Measurements from ENCODE around the gene CTNNA3. TPM values are rescaled to one million over a fixed set of nuclear protein-coding genes. Genes with fewer than 3 reads are reported as not detected.

The CTNNA3 gene
- total RNA-seq, 1 experiment from 2014 or later: 0.02 TPM

DNA sequence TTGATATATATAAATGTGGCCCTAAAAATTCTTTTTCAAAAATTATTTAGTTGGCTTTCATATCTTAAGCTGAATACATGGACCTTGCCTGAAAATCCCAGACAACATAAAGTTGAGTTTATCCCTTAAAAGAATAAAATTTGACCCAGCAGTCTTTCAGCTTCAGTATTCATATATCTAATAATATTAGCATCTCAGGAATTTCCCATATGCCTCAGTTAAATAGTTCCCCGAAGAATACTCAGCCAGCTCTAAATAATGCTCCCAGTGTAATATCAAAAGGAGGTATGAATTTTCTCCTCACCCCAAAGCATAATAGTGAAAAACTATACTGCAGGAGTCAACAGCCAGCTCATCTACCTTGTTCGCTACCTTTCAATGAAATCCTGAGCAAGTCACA lies 145.9 kb downstream of the CTNNA3 start:
- no TSS peak for BruUV-seq (replicated peaks)
- CTCF ChIA-PET: interaction anchor here (0.6 to 1.8 kb wide), 2 partner anchors 29 to 68 kb away, joined by 3 to 7 read pairs; no protein-coding TSS in a partner anchor
- Mint-ChIP-seq H3K27ac (ENCODE audit: low read depth, unreplicated experiment) (no peak overlapping the region), H3K9me3 (ENCODE audit: unreplicated experiment) (no peaks in the 10 kb centered on the region), H3K4me1 (ENCODE audit: insufficient read depth, unreplicated experiment) (no peaks in the 10 kb centered on the region), H3K4me3 (ENCODE audit: unreplicated experiment) (no peak overlapping the region), H3K27me3 (ENCODE audit: insufficient read depth, unreplicated experiment) (peaks cover 9% of the 10 kb centered on the region), H3K36me3 (ENCODE audit: insufficient read depth, unreplicated experiment) (no peaks in the 10 kb centered on the region)
- POLR2A ChIA-PET: interaction anchor here (0.6 kb wide), 1 partner anchor 178 kb away, joined by 3 read pairs; no protein-coding TSS in a partner anchor
- intact Hi-C loops (cut with micrococcal nuclease): no loop called here
- DNase-seq (ENCODE audit: unreplicated experiment): no peak
- TF ChIP-seq, protein P1, sequence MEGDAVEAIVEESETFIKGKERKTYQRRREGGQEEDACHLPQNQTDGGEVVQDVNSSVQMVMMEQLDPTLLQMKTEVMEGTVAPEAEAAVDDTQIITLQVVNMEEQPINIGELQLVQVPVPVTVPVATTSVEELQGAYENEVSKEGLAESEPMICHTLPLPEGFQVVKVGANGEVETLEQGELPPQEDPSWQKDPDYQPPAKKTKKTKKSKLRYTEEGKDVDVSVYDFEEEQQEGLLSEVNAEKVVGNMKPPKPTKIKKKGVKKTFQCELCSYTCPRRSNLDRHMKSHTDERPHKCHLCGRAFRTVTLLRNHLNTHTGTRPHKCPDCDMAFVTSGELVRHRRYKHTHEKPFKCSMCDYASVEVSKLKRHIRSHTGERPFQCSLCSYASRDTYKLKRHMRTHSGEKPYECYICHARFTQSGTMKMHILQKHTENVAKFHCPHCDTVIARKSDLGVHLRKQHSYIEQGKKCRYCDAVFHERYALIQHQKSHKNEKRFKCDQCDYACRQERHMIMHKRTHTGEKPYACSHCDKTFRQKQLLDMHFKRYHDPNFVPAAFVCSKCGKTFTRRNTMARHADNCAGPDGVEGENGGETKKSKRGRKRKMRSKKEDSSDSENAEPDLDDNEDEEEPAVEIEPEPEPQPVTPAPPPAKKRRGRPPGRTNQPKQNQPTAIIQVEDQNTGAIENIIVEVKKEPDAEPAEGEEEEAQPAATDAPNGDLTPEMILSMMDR (IDR thresholded peaks at IDR 0.05; ENCODE audit: unreplicated experiment): no peak

DNA sequence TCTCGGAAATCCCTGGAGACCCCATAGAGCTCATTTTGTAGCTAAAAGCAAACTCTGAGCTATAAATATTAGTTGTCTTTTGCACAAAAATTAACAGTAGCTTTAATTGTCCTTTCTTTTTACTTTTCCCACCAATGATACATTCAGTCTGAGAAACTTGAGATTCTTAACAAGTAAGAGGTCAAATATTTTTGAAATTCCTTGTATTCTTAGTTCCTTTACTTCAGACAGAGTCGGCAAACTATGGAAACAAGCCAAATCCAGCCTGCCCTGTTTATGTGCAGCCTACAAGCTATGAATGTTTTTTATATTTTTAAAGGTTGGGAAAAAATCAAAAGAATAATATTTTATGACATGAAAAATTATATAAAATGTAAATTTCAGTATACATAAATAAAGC lies 146.6 kb downstream of the CTNNA3 start:
- H3K27ac Mint-ChIP-seq (ENCODE audit: low read depth, unreplicated experiment): no peak overlapping the region
- ChIA-PET POLR2A (interaction anchor here (0.6 kb wide), 1 partner anchor 178 kb away, joined by 3 read pairs; no protein-coding TSS in a partner anchor), CTCF (interaction anchor here (0.6 to 1.8 kb wide), 3 partner anchors 27 to 30 kb away, joined by 3 to 7 read pairs (median 4); no protein-coding TSS in a partner anchor)
- no TSS peak for BruUV-seq (replicated peaks)
- DNase-seq (ENCODE audit: unreplicated experiment): no peak
- no peak overlapping the region for H3K4me3 Mint-ChIP-seq (ENCODE audit: unreplicated experiment)
- TF ChIP-seq, protein P1 (IDR thresholded peaks at IDR 0.05; ENCODE audit: unreplicated experiment): no peak
- no peaks in the 10 kb centered on the region for H3K9me3 Mint-ChIP-seq (ENCODE audit: unreplicated experiment)
- H3K4me1 Mint-ChIP-seq (ENCODE audit: insufficient read depth, unreplicated experiment): no peaks in the 10 kb centered on the region
- intact Hi-C loops (cut with micrococcal nuclease): no loop called here
- H3K36me3 Mint-ChIP-seq (ENCODE audit: insufficient read depth, unreplicated experiment): no peaks in the 10 kb centered on the region
- H3K27me3 Mint-ChIP-seq (ENCODE audit: insufficient read depth, unreplicated experiment): peaks cover 15% of the 10 kb centered on the region

- Mint-ChIP-seq H3K4me3 (ENCODE audit: unreplicated experiment) (no peak overlapping the region), H3K27me3 (ENCODE audit: insufficient read depth, unreplicated experiment) (peaks cover 38% of the 10 kb centered on the region), H3K4me1 (ENCODE audit: insufficient read depth, unreplicated experiment) (no peaks in the 10 kb centered on the region), H3K27ac (ENCODE audit: low read depth, unreplicated experiment) (no peak overlapping the region), H3K36me3 (ENCODE audit: insufficient read depth, unreplicated experiment) (no peaks in the 10 kb centered on the region), H3K9me3 (ENCODE audit: unreplicated experiment) (no peaks in the 10 kb centered on the region)
- CTCF ChIA-PET: no interaction called here
- TF ChIP-seq, protein P1 (IDR thresholded peaks at IDR 0.05; ENCODE audit: unreplicated experiment): no peak
- no TSS peak for BruUV-seq (replicated peaks)
- intact Hi-C loops (cut with micrococcal nuclease): no loop called here
- POLR2A ChIA-PET: no interaction called here
- no peak for DNase-seq (ENCODE audit: unreplicated experiment)
Measured at GRCh38 chr10:67541411-67541810, 154.6 kb downstream of the CTNNA3 start.

DNA sequence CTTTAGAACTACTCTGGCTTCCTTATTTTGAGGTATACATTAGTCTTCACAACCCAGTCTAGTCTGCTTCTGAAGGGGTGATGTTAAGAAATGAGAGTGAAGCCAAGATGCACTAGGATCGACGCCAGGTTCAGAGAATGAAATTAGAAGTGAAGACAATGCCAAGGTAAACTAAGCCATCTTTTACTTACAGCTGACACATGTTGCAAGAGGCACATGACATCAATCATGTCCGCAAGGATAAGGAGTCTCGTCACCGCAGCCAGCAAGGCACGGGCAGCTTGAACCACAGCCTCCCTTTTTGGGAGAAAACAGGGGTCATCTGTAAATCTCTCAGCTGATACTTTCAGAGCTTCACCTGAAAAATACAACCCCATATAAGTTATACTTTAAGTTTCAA lies 156.7 kb downstream of the CTNNA3 start:
- H3K27me3 Mint-ChIP-seq (ENCODE audit: insufficient read depth, unreplicated experiment): peaks cover 45% of the 10 kb centered on the region
- no peak overlapping the region for H3K27ac Mint-ChIP-seq (ENCODE audit: low read depth, unreplicated experiment)
- intact Hi-C loops (cut with micrococcal nuclease): no loop called here
- ChIA-PET CTCF (interaction anchor here (0.6 to 1.1 kb wide), 2 partner anchors 33 to 883 kb away, joined by 3 to 5 read pairs; no protein-coding TSS in a partner anchor), POLR2A (no interaction called here)
- H3K36me3 Mint-ChIP-seq (ENCODE audit: insufficient read depth, unreplicated experiment): no peaks in the 10 kb centered on the region
- no peaks in the 10 kb centered on the region for H3K9me3 Mint-ChIP-seq (ENCODE audit: unreplicated experiment)
- no TSS peak for BruUV-seq (replicated peaks)
- DNase-seq (ENCODE audit: unreplicated experiment): peak; percentile 80
- no peaks in the 10 kb centered on the region for H3K4me1 Mint-ChIP-seq (ENCODE audit: insufficient read depth, unreplicated experiment)
- no peak overlapping the region for H3K4me3 Mint-ChIP-seq (ENCODE audit: unreplicated experiment)
- TF ChIP-seq, protein P1 (IDR thresholded peaks at IDR 0.05; ENCODE audit: unreplicated experiment): no peak
